H9 (cell line): ENCODE data around the gene NPDC1. TPM values are rescaled to one million over a fixed set of nuclear protein-coding genes. Genes with fewer than 3 reads are reported as not detected.

Source experiments
- DNase-seq: peaks from one replicate; pipeline ENCODE4 v3.0.0-alpha.2; 2017
- H2AFZ ChIP-seq: one replicate; pipeline ENCODE4 v1.6.1; 2013; ENCODE audit warnings: mild to moderate bottlenecking, low read length, control low read depth, moderate library complexity
- H2AK5ac ChIP-seq: 2 replicates; pipeline ENCODE4 v1.6.1; 2013; ENCODE audit warnings: low read length, control low read depth, mixed read lengths; ENCODE audit not compliant: insufficient read length
- H2BK120ac ChIP-seq: one replicate; pipeline ENCODE4 v1.6.1; 2013; ENCODE audit warnings: low read depth, mild to moderate bottlenecking, low read length, control low read depth, inconsistent platforms; ENCODE audit not compliant: poor library complexity, severe bottlenecking
- H2BK12ac ChIP-seq: 2 replicates; pipeline ENCODE4 v1.6.1; 2013; ENCODE audit warnings: low read length, control low read depth, mixed read lengths, low read depth; ENCODE audit not compliant: insufficient read length
- H2BK15ac ChIP-seq: 2 replicates; pipeline ENCODE4 v1.6.1; 2013; ENCODE audit warnings: low read depth, low read length, control low read depth
- H2BK20ac ChIP-seq: one replicate; pipeline ENCODE4 v1.6.1; 2013; ENCODE audit warnings: low read depth, mild to moderate bottlenecking, low read length, control low read depth, inconsistent platforms; ENCODE audit not compliant: poor library complexity, severe bottlenecking
- H2BK5ac ChIP-seq: 2 replicates; pipeline ENCODE4 v1.6.1; 2013; ENCODE audit warnings: low read length, control low read depth, mixed read lengths; ENCODE audit not compliant: insufficient read length
- H3K14ac ChIP-seq: 2 replicates; pipeline ENCODE4 v1.6.1; 2013; ENCODE audit warnings: low read length, control low read depth; ENCODE audit not compliant: insufficient read depth
- H3K18ac ChIP-seq: 2 replicates; pipeline ENCODE4 v1.6.1; 2013; ENCODE audit warnings: low read depth, mild to moderate bottlenecking, mixed read lengths, low read length, control low read depth; ENCODE audit not compliant: insufficient read length
- H3K23ac ChIP-seq: 2 replicates; pipeline ENCODE4 v1.6.1; 2013; ENCODE audit warnings: low read length, control low read depth, mixed read lengths, low read depth; ENCODE audit not compliant: insufficient read length
- H3K23me2 ChIP-seq: 2 replicates; pipeline ENCODE4 v1.6.1; 2013; ENCODE audit warnings: low read depth, mild to moderate bottlenecking, mixed read lengths, low read length, control low read depth; ENCODE audit not compliant: insufficient read length, poor library complexity, severe bottlenecking
- H3K27ac ChIP-seq: 2 replicates; pipeline ENCODE4 v1.5.1; 2013; ENCODE audit warnings: low read length, control low read depth, mixed read lengths, low read depth; ENCODE audit not compliant: insufficient read length
- H3K27me3 ChIP-seq: 2 replicates; pipeline ENCODE4 v1.6.1; 2013; ENCODE audit warnings: low read length, control low read depth, inconsistent platforms; ENCODE audit not compliant: insufficient read depth
- H3K4ac ChIP-seq: 2 replicates; pipeline ENCODE4 v1.6.1; 2013; ENCODE audit warnings: low read depth, mild to moderate bottlenecking, control low read depth, inconsistent platforms, low read length, moderate library complexity
- H3K4me1 ChIP-seq: 2 replicates; pipeline ENCODE4 v1.6.1; 2013; ENCODE audit warnings: low read length, control low read depth, inconsistent platforms; ENCODE audit not compliant: insufficient read depth
- H3K4me2 ChIP-seq: 2 replicates; pipeline ENCODE4 v1.6.1; 2013; ENCODE audit warnings: low read length, control low read depth, mixed read lengths; ENCODE audit not compliant: insufficient read length, insufficient read depth
- H3K56ac ChIP-seq: 2 replicates; pipeline ENCODE4 v1.6.1; 2013; ENCODE audit warnings: low read depth, mild to moderate bottlenecking, mixed read lengths, low read length, control low read depth; ENCODE audit not compliant: insufficient read length
- H3K79me1 ChIP-seq: 2 replicates; pipeline ENCODE4 v1.6.1; 2013; ENCODE audit warnings: low read depth, mild to moderate bottlenecking, moderate library complexity, low read length, control low read depth, inconsistent platforms; ENCODE audit not compliant: insufficient read depth, poor library complexity, severe bottlenecking
- H3K79me2 ChIP-seq: 2 replicates; pipeline ENCODE4 v1.6.1; 2013; ENCODE audit warnings: low read length, control low read depth, inconsistent platforms; ENCODE audit not compliant: insufficient read depth
- H3K9ac ChIP-seq: 2 replicates; pipeline ENCODE4 v1.6.1; 2013; ENCODE audit warnings: low read length, control low read depth, mixed read lengths; ENCODE audit not compliant: insufficient read length; ENCODE audit errors: extremely low read depth
- H3K9me3 ChIP-seq: one replicate; pipeline ENCODE4 v1.6.1; 2013; ENCODE audit warnings: low read depth, low read length, inconsistent platforms; ENCODE audit not compliant: control insufficient read depth
- H3T11ph ChIP-seq: one replicate; pipeline ENCODE4 v1.6.1; 2013; ENCODE audit warnings: mild to moderate bottlenecking, low read length, control low read depth, inconsistent platforms
- H4K20me1 ChIP-seq: one replicate; pipeline ENCODE4 v1.6.1; 2013; ENCODE audit not compliant: control insufficient read depth, insufficient read length, insufficient read depth
- H4K5ac ChIP-seq: 2 replicates; pipeline ENCODE4 v1.6.1; 2013; ENCODE audit warnings: low read depth, mild to moderate bottlenecking, mixed read lengths, low read length, control low read depth; ENCODE audit not compliant: insufficient read length
- H4K8ac ChIP-seq: replicated peaks from 2 replicates; pipeline ENCODE4 v1.6.1; 2013; ENCODE audit warnings: low read length, control low read depth, mixed read lengths, low read depth; ENCODE audit not compliant: insufficient read length
- H4K91ac ChIP-seq: 2 replicates; pipeline ENCODE4 v1.6.1; 2013; ENCODE audit warnings: low read depth, mild to moderate bottlenecking, moderate library complexity, mixed read lengths, low read length, control low read depth; ENCODE audit not compliant: insufficient read length
- H3K27ac Mint-ChIP-seq, 3 experiments: 2 replicates in 2 of 3; 3 replicates in 1 of 3; pipeline ENCODE4 v1.8.0; 2020 to 2021; ENCODE audit warnings: mixed read lengths in 3 of 3, mild to moderate bottlenecking in 1 of 3, moderate library complexity in 1 of 3
- H3K27me3 Mint-ChIP-seq: 2 replicates; pipeline ENCODE4 v1.8.0; 2021; ENCODE audit warnings: low read depth, mild to moderate bottlenecking, moderate library complexity, mixed read lengths
- H3K36me3 Mint-ChIP-seq, 3 experiments: 2 replicates in 2 of 3; 3 replicates in 1 of 3; pipeline ENCODE4 v1.8.0; 2020 to 2021; ENCODE audit warnings: low read depth in 3 of 3, mixed read lengths in 3 of 3; ENCODE audit not compliant: insufficient read depth in 1 of 3
- H3K4me1 Mint-ChIP-seq, 2 experiments: 2 replicates each; pipeline ENCODE4 v1.8.0; 2020; ENCODE audit warnings: mixed read lengths in 2 of 2
- H3K4me3 Mint-ChIP-seq, 2 experiments: 2 replicates in 1 of 2; 3 replicates in 1 of 2; pipeline ENCODE4 v1.8.0; 2020 to 2021; ENCODE audit warnings: mild to moderate bottlenecking in 2 of 2, mixed read lengths in 2 of 2, moderate library complexity in 1 of 2
- H3K9me3 Mint-ChIP-seq, 2 experiments: 2 replicates in 1 of 2; 3 replicates in 1 of 2; pipeline ENCODE4 v1.8.0; 2020; ENCODE audit warnings: mild to moderate bottlenecking in 2 of 2, mixed read lengths in 2 of 2, moderate library complexity in 1 of 2
- CTCF ChIP-seq: fragments of 200-600 bp; sonication (generic); conservative IDR thresholded peaks from 3 replicates; pipeline ENCODE4 v1.8.0; 2021; ENCODE audit warnings: antibody characterized with exemption, mild to moderate bottlenecking
- WGBS: extraction: QIAGEN DNeasy Blood & Tissue Kit; methylation state at CpG from one replicate; pipeline ENCODE4 v1.1.7; 2013; ENCODE audit warnings: missing lambda C conversion rate, low lambda C conversion rate, mixed read lengths; ENCODE audit not compliant: insufficient read length; ENCODE audit errors: extremely low coverage; 5-methylcytosine and 5-hydroxymethylcytosine counted together
- total RNA-seq: library from RNA; stranded (reverse); gene quantifications from 2 replicates; pipeline ENCODE4 v1.2.1, GENCODE V29; 2021

NPDC1 gene
- total RNA-seq, 1 experiment from 2014 or later, result 57.6 TPM

GRCh38 chr9:137021979-137022661 is 23.9 kb downstream of the NPDC1 start:
- Histone ChIP-seq H4K20me1 (no peaks in the 10 kb centered on the region), H2BK20ac (no peak overlapping the region), H2AFZ (no peak overlapping the region), H3K4ac (no peak overlapping the region), H3T11ph (no peak overlapping the region), H3K56ac (no peak overlapping the region), H3K4me1 (no peaks in the 10 kb centered on the region), H2BK120ac (no peak overlapping the region), H2BK12ac (no peak overlapping the region), H3K9me3 (no peaks in the 10 kb centered on the region), H4K8ac (no peak overlapping the region), H2BK15ac (no peak overlapping the region), H4K5ac (no peak overlapping the region), H3K79me1 (no peaks in the 10 kb centered on the region), H3K4me2 (no peak overlapping the region), H2AK5ac (no peak overlapping the region), H3K9ac (no peak overlapping the region), H3K27me3 (no peaks in the 10 kb centered on the region), H3K23ac (no peak overlapping the region), H3K23me2 (peaks cover under 1% of the 10 kb centered on the region), H4K91ac (no peak overlapping the region), H3K79me2 (no peaks in the 10 kb centered on the region), H3K18ac (no peak overlapping the region), H3K14ac (no peak overlapping the region), H3K27ac (no peak overlapping the region), H2BK5ac (no peak overlapping the region)
- DNase-seq, result peak; percentile 98
- Mint-ChIP-seq H3K4me1 (peaks cover 2 to 10% of the 10 kb centered on the region in 2 experiments; a peak in 3 of 4 replicates), H3K36me3 (peaks cover 0 to 2% (median under 1%) of the 10 kb centered on the region in 3 experiments; a peak in 3 of 7 replicates), H3K27ac (no peak overlapping the region), H3K4me3 (peak overlapping the region in 1 of 2 experiments; percentile 38; a peak in 1 of 5 replicates), H3K9me3 (no peaks in the 10 kb centered on the region), H3K27me3 (peaks cover 8% of the 10 kb centered on the region)
- TF ChIP-seq CTCF, result no peak
- WGBS, result no CpG with 5 or more reads among the region's 30 CpGs
